Transverse colon (tissue), 4 donors: ENCODE data around the gene UNC80.

Experiments
- EP300 ChIP-seq: sonication (generic); formaldehyde crosslinking; IDR thresholded peaks from one replicate; pipeline ENCODE4 v1.6.1; 2017; ENCODE audit warnings: antibody characterized with exemption, low read depth
- POLR2A ChIP-seq: fragments of 450-650 bp; IDR thresholded peaks from one replicate; pipeline ENCODE4 v1.6.1; 2016; ENCODE audit warnings: antibody characterized with exemption, mild to moderate bottlenecking, moderate library complexity
- POLR2AphosphoS5 ChIP-seq, 3 donors: sonication (generic); formaldehyde crosslinking; IDR thresholded peaks; one replicate each; pipeline ENCODE4 v1.6.1; 2016; ENCODE audit warnings: antibody characterized with exemption in 3 of 3
- TF ChIP-seq, protein P1 (sequence below), 5 experiments: fragments of 200-600 bp in 3 of 5; fragments of 450-650 bp in 2 of 5; sonication (generic) in 3 of 5; IDR thresholded peaks; 1 replicate in 2 of 5; 2 replicates in 3 of 5; pipeline ENCODE4 v1.5.1; 2016 to 2017; ENCODE audit warnings: antibody characterized with exemption in 5 of 5, inconsistent platforms in 3 of 5, mild to moderate bottlenecking in 2 of 5, moderate library complexity in 1 of 5

GRCh38 chr2:209808521-209808920 lies 36.9 kb downstream of the UNC80 start:
- TF ChIP-seq, protein P1, sequence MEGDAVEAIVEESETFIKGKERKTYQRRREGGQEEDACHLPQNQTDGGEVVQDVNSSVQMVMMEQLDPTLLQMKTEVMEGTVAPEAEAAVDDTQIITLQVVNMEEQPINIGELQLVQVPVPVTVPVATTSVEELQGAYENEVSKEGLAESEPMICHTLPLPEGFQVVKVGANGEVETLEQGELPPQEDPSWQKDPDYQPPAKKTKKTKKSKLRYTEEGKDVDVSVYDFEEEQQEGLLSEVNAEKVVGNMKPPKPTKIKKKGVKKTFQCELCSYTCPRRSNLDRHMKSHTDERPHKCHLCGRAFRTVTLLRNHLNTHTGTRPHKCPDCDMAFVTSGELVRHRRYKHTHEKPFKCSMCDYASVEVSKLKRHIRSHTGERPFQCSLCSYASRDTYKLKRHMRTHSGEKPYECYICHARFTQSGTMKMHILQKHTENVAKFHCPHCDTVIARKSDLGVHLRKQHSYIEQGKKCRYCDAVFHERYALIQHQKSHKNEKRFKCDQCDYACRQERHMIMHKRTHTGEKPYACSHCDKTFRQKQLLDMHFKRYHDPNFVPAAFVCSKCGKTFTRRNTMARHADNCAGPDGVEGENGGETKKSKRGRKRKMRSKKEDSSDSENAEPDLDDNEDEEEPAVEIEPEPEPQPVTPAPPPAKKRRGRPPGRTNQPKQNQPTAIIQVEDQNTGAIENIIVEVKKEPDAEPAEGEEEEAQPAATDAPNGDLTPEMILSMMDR (IDR thresholded peaks at IDR 0.05), result no peak
- TF ChIP-seq POLR2AphosphoS5 (IDR thresholded peaks at IDR 0.05) (no peak), POLR2A (no peak), EP300 (no peak)
